HG03457 (cell line): ENCODE data around the gene VWC2L.

Source experiments
- ATAC-seq: cut with Tn5 transposase; IDR thresholded peaks from one replicate; pipeline ENCODE4 v1.9.1; 2021; ENCODE audit warnings: moderate number of reproducible peaks; ENCODE audit not compliant: unreplicated experiment

The VWC2L gene

GRCh38 chr2:214579035-214579434 is 168.2 kb downstream of the VWC2L start:
- no peak for ATAC-seq

DNA sequence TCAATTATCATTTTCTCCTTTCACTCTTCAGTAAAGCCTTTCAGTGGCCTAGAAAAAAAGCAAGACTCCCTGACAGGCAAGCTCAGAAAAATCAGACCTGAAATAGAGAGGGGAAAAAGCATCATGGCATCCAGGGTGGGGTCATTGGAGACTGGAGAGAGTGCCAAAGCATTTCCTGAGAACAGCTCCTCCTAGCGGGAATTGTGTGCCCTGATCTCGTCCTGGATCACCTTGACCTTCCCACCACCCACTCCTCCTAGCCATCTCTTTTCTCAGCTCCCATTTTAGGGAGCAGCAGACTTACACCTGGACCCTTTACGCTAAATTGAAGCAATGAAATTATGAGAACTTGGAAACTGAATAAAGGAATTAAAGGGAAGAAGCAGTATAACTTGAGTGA is 176.6 kb downstream of the VWC2L start:
- no peak for ATAC-seq

DNA sequence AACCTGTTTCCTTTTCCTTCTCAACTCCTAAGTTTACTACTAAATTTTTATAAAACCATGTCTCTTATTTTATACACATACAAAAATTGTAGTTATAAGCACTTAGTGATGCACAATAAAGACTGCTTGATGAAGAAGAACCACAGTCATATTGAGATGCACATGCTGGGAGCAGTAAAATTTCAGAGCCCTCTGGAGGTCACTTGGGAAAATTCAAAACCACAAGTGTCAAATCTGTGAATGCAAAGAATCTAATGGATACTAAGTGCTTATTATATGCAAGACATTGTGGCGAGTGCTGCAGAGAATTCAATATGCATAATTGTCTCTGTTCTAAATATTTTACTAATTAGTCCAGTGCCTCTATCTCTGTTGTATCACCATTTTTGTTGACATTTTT is 180.5 kb downstream of the VWC2L start:
- no peak for ATAC-seq

DNA sequence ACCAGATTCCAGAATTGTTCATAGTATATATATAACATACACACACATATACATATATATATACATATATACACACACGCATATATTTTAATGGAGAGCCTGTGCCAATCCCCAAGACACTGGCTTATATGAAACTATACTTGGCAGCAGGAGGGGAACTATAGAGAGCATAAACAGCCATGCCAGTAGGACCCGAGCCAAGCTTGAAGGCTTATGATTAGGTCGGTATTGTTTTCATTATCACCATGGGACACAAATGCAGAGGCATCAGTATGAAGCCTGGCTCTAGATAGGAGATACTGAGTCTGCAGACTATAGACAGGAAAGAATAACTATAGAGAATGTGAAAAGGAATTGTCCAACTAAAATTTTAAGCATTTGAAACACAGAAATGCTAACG is 181.2 kb downstream of the VWC2L start:
- ATAC-seq, result no peak

DNA sequence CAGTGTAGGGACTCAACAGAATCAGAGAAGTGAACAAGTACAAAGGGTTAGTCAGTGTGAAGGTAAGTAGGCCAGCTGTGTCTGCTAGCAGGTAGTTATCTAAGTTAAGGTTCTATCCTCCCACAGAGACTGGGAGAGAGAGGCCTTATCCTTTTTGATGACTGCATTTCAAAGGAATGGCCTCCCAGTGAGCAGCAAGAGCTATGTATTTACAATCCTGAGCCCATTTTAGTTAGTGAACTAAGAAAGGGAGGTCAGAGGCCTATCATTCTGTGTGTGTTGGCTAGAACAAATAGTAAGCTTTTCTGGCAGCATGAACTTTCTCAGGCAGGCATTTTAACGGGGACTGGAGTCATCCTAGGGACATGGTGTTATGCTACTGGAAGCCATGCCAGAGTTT is 182.9 kb downstream of the VWC2L start:
- ATAC-seq, result no peak

- no peak for ATAC-seq
Observed at GRCh38 chr2:214601852-214602633, 191.2 kb downstream of the VWC2L start.

DNA sequence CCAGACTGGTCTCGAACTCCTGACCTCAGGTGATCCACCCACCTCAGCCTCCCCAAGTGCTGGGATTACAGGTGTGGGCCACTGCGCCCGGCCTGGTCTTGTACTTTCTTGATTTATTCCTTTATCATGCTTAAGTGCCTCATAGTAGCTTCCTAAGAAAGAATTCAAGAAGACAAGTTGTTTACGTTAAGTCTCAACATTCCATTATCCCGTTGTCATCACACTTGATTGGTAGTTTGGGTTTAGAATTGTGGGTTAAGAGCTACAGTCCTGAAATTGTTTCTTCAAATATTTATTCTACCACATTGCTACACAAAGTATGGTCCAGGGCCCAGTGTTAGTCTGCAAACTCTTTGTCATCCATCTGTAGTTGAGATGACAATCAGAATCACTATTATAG is 194.0 kb downstream of the VWC2L start:
- ATAC-seq, result no peak

DNA sequence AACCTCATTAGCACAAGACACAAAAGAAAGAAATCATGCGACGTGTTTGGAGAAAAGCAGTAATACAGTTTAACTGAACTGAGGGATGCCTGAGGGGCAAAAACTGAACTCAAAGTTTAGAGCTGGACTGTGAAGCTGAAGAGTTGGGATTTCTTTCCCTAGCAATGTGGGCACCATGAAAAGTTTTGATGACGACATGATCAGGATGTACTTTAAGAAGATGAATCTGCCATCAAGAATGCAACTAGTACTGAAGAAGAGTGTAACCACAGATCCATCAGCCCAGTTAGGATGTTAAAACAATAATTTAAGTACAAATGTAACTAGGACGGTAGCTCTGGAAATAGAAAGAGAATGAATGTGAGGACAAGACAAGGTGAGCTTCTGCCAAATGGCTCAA is 196.2 kb downstream of the VWC2L start:
- no peak for ATAC-seq

- no peak for ATAC-seq
Observed at GRCh38 chr2:214611015-214611414, 200.2 kb downstream of the VWC2L start.

DNA sequence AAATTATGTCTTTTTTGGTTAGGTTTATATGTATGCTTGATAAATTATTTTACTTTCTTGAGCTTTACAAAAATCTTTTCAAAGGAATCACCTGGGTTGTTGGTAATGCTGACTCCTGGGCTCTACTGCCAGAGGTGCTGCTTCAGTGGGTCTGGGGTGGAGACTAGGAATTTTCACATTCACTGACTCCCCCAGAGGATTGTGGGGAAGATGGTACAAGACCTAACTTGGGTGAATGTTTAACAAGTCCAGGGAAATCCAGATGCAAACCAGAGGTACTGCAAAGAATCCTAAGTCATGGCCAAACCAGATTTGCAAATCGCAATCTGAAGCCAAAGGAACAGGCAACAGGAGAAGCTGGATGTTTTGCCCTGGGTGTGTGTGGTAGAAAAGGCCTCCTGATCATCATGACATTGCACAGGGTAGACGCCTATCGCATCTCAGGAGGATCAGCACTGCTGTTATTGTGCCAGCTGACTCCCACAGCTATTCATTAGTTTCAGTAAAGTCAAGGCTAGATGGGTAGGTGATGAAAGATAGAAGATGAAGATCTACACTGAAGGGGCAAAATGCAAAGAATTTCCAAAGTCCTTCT is 213.4 kb downstream of the VWC2L start:
- no peak for ATAC-seq

GRCh38 chr2:214628091-214628490 is 217.2 kb downstream of the VWC2L start:
- ATAC-seq, result no peak
